ENCODE measurements around the gene ADISSP. TPM values are rescaled to one million over a fixed set of nuclear protein-coding genes. Genes with fewer than 3 reads are reported as not detected.
"Not testable (repeated sequence)": the region's sequence is repeated elsewhere in the genome, so short reads cannot be mapped to it uniquely, and the experiment has no call there.

The ADISSP gene
- total RNA-seq, 1 experiment from 2014 or later, result 73.8 TPM

GRCh38 chr20:3800256-3800877 is 32.8 kb upstream of the ADISSP start:
- no peak for DNase-seq (ENCODE audit: low read depth)
- in situ Hi-C loops (cut with HindIII; ENCODE audit: low pct_unique_long_range_greater_than_20kb, low sequenced_read_pairs), result no loop called here

GRCh38 chr20:3798908-3799248 is 31.3 kb upstream of the ADISSP start:
- in situ Hi-C loops (cut with HindIII; ENCODE audit: low pct_unique_long_range_greater_than_20kb, low sequenced_read_pairs), result no loop called here
- DNase-seq (ENCODE audit: low read depth), result no peak

GRCh38 chr20:3798373-3798768 is 30.8 kb upstream of the ADISSP start:
- DNase-seq (ENCODE audit: low read depth), result no peak
- in situ Hi-C loops (cut with HindIII; ENCODE audit: low pct_unique_long_range_greater_than_20kb, low sequenced_read_pairs), result no loop called here

DNA sequence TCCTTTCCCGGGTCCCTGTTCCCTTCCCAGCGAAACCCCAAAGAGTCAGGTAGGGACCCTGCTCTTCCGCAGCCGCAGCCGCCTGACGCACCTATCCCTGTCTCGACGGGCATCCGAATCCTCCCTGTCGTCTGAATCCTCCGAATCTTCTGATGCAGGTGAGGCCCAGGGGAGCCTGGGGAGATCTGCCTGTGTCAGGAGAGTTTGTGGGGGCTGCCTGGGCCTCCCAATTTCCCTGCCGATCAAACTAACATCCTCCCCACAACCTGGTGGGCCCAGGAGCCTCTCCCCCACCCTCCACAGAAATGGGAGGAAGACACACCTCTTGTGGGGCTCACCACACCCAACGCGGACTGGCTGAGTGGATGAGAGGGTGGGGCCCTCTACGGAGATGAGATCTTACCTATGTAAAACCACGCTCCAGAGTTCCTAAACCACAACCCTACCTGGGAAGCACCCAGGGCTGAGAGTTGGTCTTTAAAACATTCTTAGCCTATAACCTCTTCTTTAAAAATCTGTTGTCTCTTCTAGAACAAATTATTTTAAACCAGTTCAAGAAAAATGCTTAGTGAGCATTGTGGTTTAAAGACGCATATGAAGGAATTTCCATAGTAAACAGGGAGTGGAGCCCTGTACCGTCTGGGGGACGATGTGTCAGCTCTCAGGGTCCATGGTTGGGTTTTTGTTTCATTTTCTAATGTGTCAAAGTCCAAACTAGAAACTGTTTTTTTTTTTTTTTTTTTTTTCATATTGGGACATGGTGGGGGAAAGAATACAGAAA is 30.2 kb upstream of the ADISSP start:
- in situ Hi-C loops (cut with HindIII; ENCODE audit: low pct_unique_long_range_greater_than_20kb, low sequenced_read_pairs), result no loop called here
- DNase-seq (ENCODE audit: low read depth), result no peak

DNA sequence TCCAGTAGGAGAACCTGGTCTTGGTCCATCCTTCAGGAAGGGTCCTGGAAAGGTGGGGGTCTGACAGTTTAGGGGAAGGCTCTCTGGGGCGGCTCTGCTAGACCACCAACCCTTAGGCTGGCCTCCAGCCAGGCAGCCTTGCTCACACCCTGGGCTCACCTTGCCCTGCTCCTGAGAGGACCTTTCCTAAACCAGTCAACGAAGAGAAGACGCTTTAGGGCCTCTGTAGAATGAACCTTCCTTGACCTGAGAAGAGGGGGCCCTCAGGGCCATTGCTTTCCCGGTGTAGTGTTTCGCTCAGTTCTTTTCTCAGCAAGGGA is 29.6 kb upstream of the ADISSP start:
- no peak for DNase-seq (ENCODE audit: low read depth)
- in situ Hi-C loops (cut with HindIII; ENCODE audit: low pct_unique_long_range_greater_than_20kb, low sequenced_read_pairs), result no loop called here

DNA sequence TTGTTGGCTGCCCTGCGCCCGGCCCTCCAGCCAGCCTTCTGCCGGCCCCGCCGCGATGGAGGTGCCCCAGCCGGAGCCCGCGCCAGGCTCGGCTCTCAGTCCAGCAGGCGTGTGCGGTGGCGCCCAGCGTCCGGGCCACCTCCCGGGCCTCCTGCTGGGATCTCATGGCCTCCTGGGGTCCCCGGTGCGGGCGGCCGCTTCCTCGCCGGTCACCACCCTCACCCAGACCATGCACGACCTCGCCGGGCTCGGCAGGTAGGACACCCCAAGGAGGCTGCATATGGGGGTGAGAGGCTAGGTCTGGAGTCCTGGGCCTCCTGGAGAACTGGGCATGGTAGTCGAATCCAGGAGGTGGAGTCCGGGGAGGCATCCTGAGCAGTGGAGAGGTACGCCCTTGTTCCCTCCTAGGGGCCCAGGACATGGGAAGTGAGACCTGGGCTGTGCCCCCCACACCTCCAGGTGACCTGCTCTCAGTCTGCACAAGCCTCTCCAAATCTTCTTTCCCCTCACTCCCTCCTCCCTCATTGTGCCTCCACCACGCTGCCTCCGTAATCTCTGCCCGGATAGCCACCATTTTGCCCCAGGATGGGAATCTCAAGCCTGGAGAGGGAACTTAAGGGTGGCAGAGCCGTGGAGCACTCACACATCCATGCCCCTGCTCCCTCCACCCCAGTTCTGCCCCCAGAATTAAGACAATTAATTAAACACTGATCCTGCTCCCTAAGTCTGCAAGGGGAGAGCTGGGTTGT is 29.1 kb upstream of the ADISSP start:
- in situ Hi-C loops (cut with HindIII; ENCODE audit: low pct_unique_long_range_greater_than_20kb, low sequenced_read_pairs), result no loop called here
- DNase-seq (ENCODE audit: low read depth), result peak; percentile 41

- in situ Hi-C loops (cut with HindIII; ENCODE audit: low pct_unique_long_range_greater_than_20kb, low sequenced_read_pairs), result no loop called here
- DNase-seq (ENCODE audit: low read depth), result peak; percentile 95
Measured at GRCh38 chr20:3795511-3796468, 28.2 kb upstream of the ADISSP start, which contains the start of gene CDC25B. TSS of gene CDC25B (plus strand) at chr20:3796310. CDS start at chr20:3796532, 222 bp downstream.

- DNase-seq (ENCODE audit: low read depth), result no peak
- in situ Hi-C loops (cut with HindIII; ENCODE audit: low pct_unique_long_range_greater_than_20kb, low sequenced_read_pairs), result no loop called here
Measured at GRCh38 chr20:3794701-3795420, 27.3 kb upstream of the ADISSP start.

DNA sequence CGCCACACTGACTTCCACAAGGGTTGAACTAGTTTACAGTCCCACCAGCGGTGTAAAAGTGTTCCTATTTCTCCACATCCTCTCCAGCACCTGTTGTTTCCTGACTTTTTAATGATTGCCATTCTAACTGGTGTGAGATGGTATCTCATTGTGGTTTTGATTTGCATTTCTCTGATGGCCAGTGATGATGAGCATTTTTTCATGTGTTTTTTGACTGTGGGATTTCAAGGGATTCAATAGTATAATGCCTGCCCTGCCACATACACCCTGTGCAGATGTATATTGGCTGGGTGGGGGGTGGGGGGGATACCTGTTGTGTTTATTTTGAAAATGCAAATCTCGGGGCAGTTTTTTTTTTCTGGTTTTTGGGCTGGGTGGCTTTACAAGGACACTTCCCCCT is 26.6 kb upstream of the ADISSP start:
- DNase-seq (ENCODE audit: low read depth); in situ Hi-C loops (cut with HindIII; ENCODE audit: low pct_unique_long_range_greater_than_20kb, low sequenced_read_pairs): not testable (repeated sequence)

DNA sequence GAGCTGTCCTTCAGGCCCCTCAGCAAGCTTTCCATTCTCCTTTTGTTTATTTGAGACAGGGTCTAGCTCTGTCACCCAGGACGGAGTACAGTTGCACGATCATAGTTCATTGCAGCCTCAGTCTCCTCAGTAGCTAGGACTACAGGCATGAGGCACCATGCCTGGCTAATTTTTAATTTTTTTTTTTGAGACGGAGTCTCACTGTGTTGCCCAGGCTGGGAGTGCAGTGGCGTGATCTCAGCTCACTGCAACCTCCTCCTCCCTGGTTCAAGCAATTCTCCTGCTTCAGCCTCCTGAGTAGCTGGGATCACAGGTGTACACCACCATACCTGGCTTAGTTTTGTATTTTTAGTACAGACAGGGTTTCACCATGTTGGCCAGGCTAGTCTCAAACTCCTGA is 21.6 kb upstream of the ADISSP start:
- in situ Hi-C loops (cut with HindIII; ENCODE audit: low pct_unique_long_range_greater_than_20kb, low sequenced_read_pairs); DNase-seq (ENCODE audit: low read depth): not testable (repeated sequence)

- in situ Hi-C loops (cut with HindIII; ENCODE audit: low pct_unique_long_range_greater_than_20kb, low sequenced_read_pairs), result no loop called here
- DNase-seq (ENCODE audit: low read depth), result no peak
Measured at GRCh38 chr20:3788685-3789155, 21.2 kb upstream of the ADISSP start.

GRCh38 chr20:3787324-3788014 is 19.9 kb upstream of the ADISSP start:
- in situ Hi-C loops (cut with HindIII; ENCODE audit: low pct_unique_long_range_greater_than_20kb, low sequenced_read_pairs), result no loop called here
- DNase-seq (ENCODE audit: low read depth), result no peak

DNA sequence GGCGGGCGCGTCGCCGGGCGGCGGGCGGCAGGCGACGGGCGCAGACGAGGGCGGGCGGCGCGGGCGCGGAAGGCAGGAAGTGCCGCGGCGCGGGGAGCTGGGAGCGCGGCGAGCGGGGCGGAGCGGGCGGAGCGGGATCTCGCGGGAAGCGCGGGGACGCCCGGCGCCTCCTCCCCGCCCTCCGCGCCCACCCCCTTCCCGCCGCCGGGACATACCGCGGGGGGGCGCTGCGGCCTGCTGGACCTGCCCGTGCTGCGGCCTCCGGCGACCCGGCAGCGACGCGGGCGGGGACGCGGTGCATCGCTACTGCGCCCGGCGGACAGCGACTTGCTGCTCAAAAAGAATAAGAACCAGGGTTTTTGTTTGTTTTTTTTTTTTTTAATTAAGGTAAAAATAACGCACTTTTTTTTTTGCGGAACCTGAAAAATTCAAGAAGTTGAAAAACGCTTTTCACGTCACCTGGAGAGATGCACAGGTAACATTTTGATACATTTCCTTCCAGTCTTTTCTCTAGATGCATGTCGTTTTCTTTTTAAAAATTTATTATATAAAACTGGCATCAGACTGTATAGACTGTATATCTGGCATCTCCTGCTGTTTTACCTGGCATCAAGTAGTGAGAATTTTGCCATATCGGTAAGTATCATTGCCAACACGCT is 19.2 kb upstream of the ADISSP start, which contains the start of gene CENPB:
Gene CENPB, minus strand, starts transcription at position 76 of the 659 bp plus-strand sequence. CDS start 257 bp downstream, outside the sequence.
- in situ Hi-C loops (cut with HindIII; ENCODE audit: low pct_unique_long_range_greater_than_20kb, low sequenced_read_pairs), result no loop called here
- DNase-seq (ENCODE audit: low read depth), result peak; percentile 70

DNA sequence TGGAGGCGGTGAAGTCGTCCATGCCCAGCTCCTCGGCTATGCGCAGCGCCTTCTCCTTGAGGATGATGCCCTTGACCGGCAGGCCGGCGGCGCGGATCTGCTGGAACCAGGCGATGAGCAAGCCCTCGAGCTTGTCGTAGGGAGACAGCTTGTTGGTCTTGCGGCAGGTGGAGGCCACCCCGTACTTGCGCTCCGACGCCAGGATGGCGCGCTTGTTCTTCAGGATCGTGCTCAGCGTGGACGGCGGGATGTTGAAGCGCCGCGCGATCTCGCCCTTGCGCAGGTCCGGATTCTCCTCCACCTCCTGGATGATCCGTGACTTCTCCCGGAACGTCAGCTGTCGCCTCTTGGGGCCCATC is 18.6 kb upstream of the ADISSP start:
- in situ Hi-C loops (cut with HindIII; ENCODE audit: low pct_unique_long_range_greater_than_20kb, low sequenced_read_pairs), result no loop called here
- peak; percentile 41 for DNase-seq (ENCODE audit: low read depth)

GRCh38 chr20:3785240-3786125 is 17.9 kb upstream of the ADISSP start:
- in situ Hi-C loops (cut with HindIII; ENCODE audit: low pct_unique_long_range_greater_than_20kb, low sequenced_read_pairs), result no loop called here
- no peak for DNase-seq (ENCODE audit: low read depth)

GRCh38 chr20:3784863-3785239 is 17.3 kb upstream of the ADISSP start:
- in situ Hi-C loops (cut with HindIII; ENCODE audit: low pct_unique_long_range_greater_than_20kb, low sequenced_read_pairs), result no loop called here
- DNase-seq (ENCODE audit: low read depth), result no peak

Measured in Caki2 (cell line).